ENCODE results near the gene DDX47.
A peak's percentile ranks its signal among the peaks of the same experiment; 100 is the strongest.
"Not testable (repeated sequence)": the region's sequence is repeated elsewhere in the genome, so short reads cannot be mapped to it uniquely, and the experiment has no call there.

Gene DDX47

GRCh38 chr12:12807517-12807903 lies 5.6 kb upstream of the DDX47 start:
- peaks cover 68% of the 10 kb centered on the region for H3K4me1 Mint-ChIP-seq
- not testable (repeated sequence) for ATAC-seq, DNase-seq, H3K9me3 Mint-ChIP-seq, H3K27me3 Mint-ChIP-seq
- peak overlapping the region; percentile 48 to 55 for H3K4me3 Mint-ChIP-seq
- H3K27ac Mint-ChIP-seq = peak overlapping the region; percentile 82 to 97

- H3K9me3 Mint-ChIP-seq = no peaks in the 10 kb centered on the region
- H3K4me3 Mint-ChIP-seq = peak overlapping the region; percentile 60 to 85
- ATAC-seq (peak; percentile 89), DNase-seq (peak; percentile 45 to 69)
- H3K27me3 Mint-ChIP-seq = no peaks in the 10 kb centered on the region
- H3K27ac Mint-ChIP-seq = peak overlapping the region; percentile 92 to 99
- H3K4me1 Mint-ChIP-seq = peaks cover 68% of the 10 kb centered on the region
Measured at GRCh38 chr12:12807970-12808702, 5.0 kb upstream of the DDX47 start.

DNA sequence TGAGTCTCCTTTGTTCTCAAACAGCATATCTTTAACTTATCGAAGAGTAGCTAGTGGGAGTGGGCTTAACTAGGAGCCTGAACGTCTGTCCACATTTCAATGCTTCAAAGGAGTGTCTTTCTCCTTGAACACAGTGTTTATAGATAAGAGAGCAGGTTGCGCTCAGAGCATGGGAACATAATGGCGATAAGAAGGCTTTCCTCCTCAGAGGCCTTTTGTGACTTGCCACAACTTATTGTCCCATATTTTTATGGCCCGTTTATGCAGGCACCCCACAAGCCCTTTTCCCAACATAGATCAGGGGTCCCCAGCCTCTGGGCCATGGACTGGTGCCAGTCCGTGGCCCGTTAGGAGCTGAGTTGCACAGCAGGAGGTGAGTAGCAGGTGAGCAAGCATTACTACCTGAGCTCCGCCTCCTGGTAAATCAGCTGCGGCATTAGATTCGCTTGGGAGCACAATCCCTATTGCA lies 2.6 kb upstream of the DDX47 start:
- no peaks in the 10 kb centered on the region for H3K27me3 Mint-ChIP-seq
- H3K4me1 Mint-ChIP-seq = peaks cover 77% of the 10 kb centered on the region
- DNase-seq (no peak), ATAC-seq (no peak)
- no peak overlapping the region for H3K27ac Mint-ChIP-seq
- no peaks in the 10 kb centered on the region for H3K9me3 Mint-ChIP-seq
- H3K4me3 Mint-ChIP-seq = no peak overlapping the region

DNA sequence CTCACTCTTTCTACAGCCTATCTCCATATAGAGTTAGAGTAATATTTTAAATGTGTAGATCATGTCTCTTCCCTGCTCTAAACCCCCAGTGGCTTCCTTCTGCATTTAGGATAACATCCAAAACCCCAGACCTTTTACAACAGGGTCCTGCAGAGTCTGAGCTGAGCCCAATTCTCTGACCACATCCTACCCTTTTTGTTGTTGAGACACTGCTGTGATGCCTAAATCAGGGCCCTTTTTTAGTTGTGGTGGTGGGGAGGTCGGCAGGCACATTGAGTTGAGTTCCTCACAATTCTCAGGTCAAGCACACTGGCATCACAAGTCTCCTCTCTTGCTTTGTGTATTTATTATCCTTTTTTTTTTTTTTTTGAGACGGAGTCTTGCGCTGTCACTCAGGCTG lies 1.8 kb upstream of the DDX47 start:
- Mint-ChIP-seq H3K27ac (no peak overlapping the region), H3K9me3 (no peaks in the 10 kb centered on the region), H3K4me1 (peaks cover 77% of the 10 kb centered on the region)

GRCh38 chr12:12812174-12812573 lies 972 bp upstream of the DDX47 start:
- peaks cover 77% of the 10 kb centered on the region for H3K4me1 Mint-ChIP-seq

More for the DNA sequence above, 1.8 kb upstream of the DDX47 start:
- no peak for DNase-seq
- no peaks in the 10 kb centered on the region for H3K27me3 Mint-ChIP-seq
- H3K4me3 Mint-ChIP-seq = no peak overlapping the region
- no peak for ATAC-seq

GRCh38 chr12:12812618-12813119 lies 477 bp upstream of the DDX47 start:
- H3K4me3 Mint-ChIP-seq = peak overlapping the region; percentile 84 to 96
- no peak overlapping the region for H3K27ac Mint-ChIP-seq
- DNase-seq (peak in 1 of 2 donors; percentile 15), ATAC-seq (peak; percentile 0)
- H3K9me3 Mint-ChIP-seq = no peaks in the 10 kb centered on the region
- H3K4me1 Mint-ChIP-seq = peaks cover 73% of the 10 kb centered on the region
- H3K27me3 Mint-ChIP-seq = no peaks in the 10 kb centered on the region

More at GRCh38 chr12:12812174-12812573, 972 bp upstream of the DDX47 start:
- Mint-ChIP-seq H3K27ac (no peak overlapping the region), H3K4me3 (no peak overlapping the region), H3K9me3 (no peaks in the 10 kb centered on the region), H3K27me3 (no peaks in the 10 kb centered on the region)
- ATAC-seq (no peak), DNase-seq (no peak)

DNA sequence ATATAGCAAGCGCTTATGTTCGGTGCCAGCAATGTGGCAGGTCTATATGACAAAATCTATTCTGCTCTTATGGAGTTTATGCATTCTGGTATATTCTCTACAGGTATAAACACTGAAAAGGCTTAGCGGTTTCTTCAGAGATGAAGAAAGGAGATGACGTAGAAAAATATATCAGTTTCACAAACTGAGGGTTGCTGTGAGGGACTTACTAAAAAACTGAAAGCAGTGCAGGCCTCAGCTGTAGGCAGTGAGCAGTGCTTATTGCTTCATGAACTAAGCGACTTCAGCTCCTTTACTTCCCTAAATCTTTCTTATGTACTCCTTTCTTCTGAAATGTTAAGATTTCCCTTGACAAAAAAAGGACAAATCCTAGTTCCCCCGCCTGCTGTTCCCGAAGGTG lies 4.5 kb downstream of the DDX47 start:
- Mint-ChIP-seq H3K9me3 (no peaks in the 10 kb centered on the region), H3K27ac (no peak overlapping the region), H3K4me3 (no peak overlapping the region), H3K4me1 (peaks cover 87% of the 10 kb centered on the region), H3K27me3 (no peaks in the 10 kb centered on the region)
- ATAC-seq = no peak
- no peak for DNase-seq

- ATAC-seq (no peak), DNase-seq (no peak)
- Mint-ChIP-seq H3K4me1 (peaks cover 76% of the 10 kb centered on the region), H3K27me3 (no peaks in the 10 kb centered on the region), H3K27ac (peak overlapping the region in 1 of 2 donors; percentile 80), H3K4me3 (no peak overlapping the region), H3K9me3 (no peaks in the 10 kb centered on the region)
Measured at GRCh38 chr12:12818701-12819100, 5.6 kb downstream of the DDX47 start.

DNA sequence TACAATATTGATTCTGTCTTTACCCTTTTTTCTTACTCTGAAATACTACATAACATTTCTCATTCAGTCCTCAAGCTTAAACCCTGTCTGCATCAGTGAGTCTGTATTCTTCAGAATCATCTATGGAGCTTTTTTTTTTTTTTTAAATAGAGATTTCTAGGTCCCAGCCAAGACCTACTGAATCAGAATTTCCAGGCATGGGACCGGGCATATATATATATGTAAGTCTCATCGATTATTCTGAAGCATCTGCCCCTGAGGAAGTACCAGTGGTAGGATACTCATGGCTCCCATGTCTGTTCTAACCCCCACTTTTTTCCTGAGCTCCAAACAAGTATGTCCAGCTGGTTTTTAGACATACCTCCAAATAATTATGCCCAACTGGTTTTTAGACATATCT lies 6.1 kb downstream of the DDX47 start:
- H3K4me3 Mint-ChIP-seq = no peak overlapping the region
- no peak for DNase-seq
- ATAC-seq = no peak
- no peaks in the 10 kb centered on the region for H3K27me3 Mint-ChIP-seq
- no peak overlapping the region for H3K27ac Mint-ChIP-seq
- peaks cover 71% of the 10 kb centered on the region for H3K4me1 Mint-ChIP-seq
- no peaks in the 10 kb centered on the region for H3K9me3 Mint-ChIP-seq

DNA sequence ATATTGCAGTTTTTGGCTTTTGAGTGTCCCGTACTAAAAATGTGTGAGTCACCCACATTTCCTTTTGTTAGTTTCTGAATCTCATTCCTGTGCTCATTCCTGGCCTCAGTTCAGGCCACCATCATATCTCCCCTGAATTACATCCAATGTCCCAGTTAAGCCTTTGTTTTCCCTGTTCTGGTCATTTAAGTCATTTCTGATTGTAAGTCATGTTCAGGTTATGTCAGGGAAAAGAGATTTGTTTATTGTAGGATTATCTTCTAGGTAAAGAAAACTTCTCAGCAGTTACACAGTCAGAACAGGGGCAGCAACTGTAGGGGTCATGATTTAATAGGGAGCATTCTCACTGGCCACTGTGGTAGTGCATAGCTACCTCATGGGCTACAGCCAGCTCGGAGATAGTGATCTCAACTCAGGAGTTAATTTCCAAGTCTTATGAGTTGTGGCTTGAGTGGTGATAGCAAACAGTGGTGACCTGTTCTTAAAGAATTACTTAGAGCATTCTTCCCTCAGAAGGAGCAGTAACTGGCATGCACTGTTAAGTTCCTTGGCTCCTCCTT lies 6.7 kb downstream of the DDX47 start:
- no peak for DNase-seq
- Mint-ChIP-seq H3K4me3 (no peak overlapping the region), H3K27me3 (no peaks in the 10 kb centered on the region), H3K27ac (no peak overlapping the region), H3K4me1 (peaks cover 65% of the 10 kb centered on the region), H3K9me3 (no peaks in the 10 kb centered on the region)
- ATAC-seq = no peak

GRCh38 chr12:12820376-12820775 lies 7.2 kb downstream of the DDX47 start:
- peak overlapping the region in 1 of 2 donors; percentile 11 for H3K27ac Mint-ChIP-seq
- not testable (repeated sequence) for H3K27me3 Mint-ChIP-seq, H3K9me3 Mint-ChIP-seq, H3K4me3 Mint-ChIP-seq, ATAC-seq, DNase-seq
- H3K4me1 Mint-ChIP-seq = peaks cover 60% of the 10 kb centered on the region

- H3K9me3 Mint-ChIP-seq = no peaks in the 10 kb centered on the region
- H3K27ac Mint-ChIP-seq = no peak overlapping the region
- DNase-seq = no peak
Measured at GRCh38 chr12:12821975-12822374, 8.8 kb downstream of the DDX47 start.

DNA sequence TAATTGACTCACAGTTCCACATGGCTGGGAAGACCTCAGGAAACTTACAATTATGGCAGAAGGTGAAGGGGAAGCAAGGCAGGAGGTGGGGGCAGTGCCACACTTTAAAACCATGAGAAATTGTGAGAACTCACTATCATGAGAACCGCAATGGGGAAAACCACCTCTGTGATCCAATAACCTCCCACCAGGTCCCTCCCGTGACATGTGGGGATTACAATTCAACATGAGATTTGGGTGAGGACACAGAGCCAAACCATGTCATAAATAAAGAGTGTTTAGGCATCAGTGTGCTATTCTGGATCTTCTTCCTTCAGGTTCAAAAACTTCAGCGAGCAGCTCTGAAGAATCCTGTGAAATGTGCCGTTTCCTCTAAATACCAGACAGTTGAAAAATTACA lies 9.7 kb downstream of the DDX47 start:
- ATAC-seq (no peak), DNase-seq (no peak)
- Mint-ChIP-seq H3K4me3 (no peak overlapping the region), H3K27ac (no peak overlapping the region), H3K9me3 (no peaks in the 10 kb centered on the region), H3K27me3 (no peaks in the 10 kb centered on the region), H3K4me1 (peaks cover 39% of the 10 kb centered on the region)

More at GRCh38 chr12:12821975-12822374, 8.8 kb downstream of the DDX47 start:
- ATAC-seq = no peak
- no peaks in the 10 kb centered on the region for H3K27me3 Mint-ChIP-seq
- H3K4me3 Mint-ChIP-seq = no peak overlapping the region
- peaks cover 44% of the 10 kb centered on the region for H3K4me1 Mint-ChIP-seq

DNA sequence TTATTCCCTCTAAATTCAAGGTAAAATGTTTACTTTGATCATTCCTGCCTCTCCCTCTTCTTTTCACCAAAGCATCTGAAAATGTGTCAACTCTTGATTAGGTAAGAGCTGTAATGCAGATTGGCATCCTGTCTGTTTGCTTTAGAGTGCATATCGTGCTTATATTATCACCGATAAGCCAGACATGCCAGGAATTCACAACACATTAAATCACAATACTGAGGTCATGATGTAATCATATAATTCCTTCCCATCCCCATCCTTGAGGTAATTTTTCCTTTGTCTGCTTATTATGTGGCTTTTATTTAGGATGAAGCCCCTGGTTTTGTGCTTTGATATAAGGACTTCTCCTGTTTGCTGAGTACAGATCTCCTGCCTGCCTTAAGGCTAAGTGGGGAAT lies 10.2 kb downstream of the DDX47 start:
- DNase-seq (no peak), ATAC-seq (no peak)
- H3K9me3 Mint-ChIP-seq = no peaks in the 10 kb centered on the region
- H3K27me3 Mint-ChIP-seq = no peaks in the 10 kb centered on the region
- peaks cover 35% of the 10 kb centered on the region for H3K4me1 Mint-ChIP-seq
- H3K4me3 Mint-ChIP-seq = no peak overlapping the region
- H3K27ac Mint-ChIP-seq = peak overlapping the region in 1 of 2 donors; percentile 63

GRCh38 chr12:12823811-12824210 lies 10.7 kb downstream of the DDX47 start:
- no peak for ATAC-seq
- no peak for DNase-seq
- no peaks in the 10 kb centered on the region for H3K9me3 Mint-ChIP-seq
- no peaks in the 10 kb centered on the region for H3K27me3 Mint-ChIP-seq
- peaks cover 30% of the 10 kb centered on the region for H3K4me1 Mint-ChIP-seq
- H3K27ac Mint-ChIP-seq = no peak overlapping the region
- H3K4me3 Mint-ChIP-seq = no peak overlapping the region

DNA sequence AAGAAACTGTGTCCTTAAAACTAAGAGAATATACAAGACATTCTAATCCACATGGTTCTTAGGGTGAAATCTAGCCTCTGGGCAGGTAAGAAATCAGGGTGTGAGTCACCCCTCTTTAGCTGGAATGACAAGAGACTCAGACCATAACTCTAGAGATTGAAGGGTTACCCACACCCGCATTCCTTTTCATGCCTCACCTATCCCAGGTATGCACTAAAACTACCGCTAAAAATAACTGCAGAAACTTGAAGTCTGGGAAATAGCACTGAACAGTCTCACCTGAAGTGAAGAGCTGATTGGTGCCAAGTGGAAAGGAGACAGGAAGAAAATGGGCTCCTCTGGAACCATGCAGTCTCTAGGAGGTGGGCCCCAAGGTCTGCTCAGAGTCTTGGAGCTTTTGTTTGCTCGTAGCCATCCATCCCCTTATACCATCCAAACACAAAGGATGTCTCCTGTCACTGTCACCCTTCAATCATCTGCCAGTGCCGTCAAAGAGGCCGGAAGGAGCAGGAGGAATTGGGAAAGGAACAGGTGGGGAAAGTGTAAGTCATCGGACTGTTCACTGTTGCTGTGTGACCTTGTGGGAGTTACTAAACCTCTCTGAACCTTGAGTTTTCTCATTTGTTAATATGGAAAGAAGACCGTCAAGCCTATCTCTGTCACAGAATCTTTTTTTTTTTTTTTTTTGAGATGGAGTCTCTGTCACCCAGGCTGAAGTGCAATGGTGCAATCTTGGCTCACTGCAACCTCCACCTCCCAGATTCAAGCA lies 22.4 kb downstream of the DDX47 start:
- H3K4me3 Mint-ChIP-seq = no peak overlapping the region
- no peaks in the 10 kb centered on the region for H3K9me3 Mint-ChIP-seq
- DNase-seq = no peak
- H3K27me3 Mint-ChIP-seq = no peaks in the 10 kb centered on the region
- peaks cover 35% of the 10 kb centered on the region for H3K4me1 Mint-ChIP-seq
- no peak for ATAC-seq
- no peak overlapping the region for H3K27ac Mint-ChIP-seq
